ENCODE measurements around the gene SMIM1. TPM values are rescaled to one million over a fixed set of nuclear protein-coding genes. Genes with fewer than 3 reads are reported as not detected.

SMIM1 gene
- total and polyA plus RNA-seq, 9 of the 15 experiments (the other 6 are each of a cell fraction or from before 2014, with no cell fraction given) = 2.3 to 125 (median 24.3) TPM

- no TSS peak for BruUV-seq (replicated peaks)
- Histone ChIP-seq H4K20me1 (replicated peaks; ENCODE audit: control insufficient read depth, insufficient read depth, low read length) (no peaks in the 10 kb centered on the region; the same call in 1 of the 2 replicates), H3K9me1 (ENCODE audit: control insufficient read depth, insufficient read depth, low read length) (peaks cover 5% of the 10 kb centered on the region), H3K4me3 (no peak overlapping the region), H3K4me1 (replicated peaks in 1 of 2; ENCODE audit: control insufficient read depth in 2 of 2, insufficient read depth in 2 of 2, low read length in 2 of 2) (peaks cover 0 to 46% of the 10 kb centered on the region in 2 experiments; a peak in 2 of 5 replicates), H3K36me3 (ENCODE audit: control insufficient read depth, insufficient read depth, low read length) (peaks cover 47% of the 10 kb centered on the region; the same call in 2 of the 3 replicates), H3K9ac (ENCODE audit: insufficient read depth in 1 of 2, low read depth in 2 of 2, low read length in 2 of 2) (no peak overlapping the region), H3K9me3 (replicated peaks; ENCODE audit: control insufficient read depth, insufficient read depth, low read depth, low read length) (no peaks in the 10 kb centered on the region), H3K27me3 (ENCODE audit: control insufficient read depth in 2 of 2, insufficient read depth in 2 of 2, low read length in 2 of 2) (peaks cover 0 to 9% of the 10 kb centered on the region in 2 experiments; a peak in 2 of 5 replicates), H2AFZ (ENCODE audit: low read depth, low read length) (no peak overlapping the region), H3K4me2 (ENCODE audit: insufficient read depth, low read length) (no peak overlapping the region), H3K27ac (ENCODE audit: extremely low read depth, low read depth, low read length) (no peak overlapping the region), H3K79me2 (ENCODE audit: control insufficient read depth, insufficient read depth, low read length) (no peaks in the 10 kb centered on the region)
- intact Hi-C loops (cut with micrococcal nuclease) (no loop called here), in situ Hi-C loops (cut with MboI) (no loop called here)
- FAIRE-seq (no peak), DNase-seq (ENCODE audit: extremely low read depth in 1 of 4, low spot score in 3 of 4) (no peak), ATAC-seq (no peak)
- WGBS (ENCODE audit: insufficient coverage, low coverage, missing lambda C conversion rate) = 83% methylated on average over 12 of the region's 12 CpGs
- POLR2A ChIA-PET = interaction anchor here (0.7 to 1.6 kb wide), 5 partner anchors 8 to 58 kb away, joined by 3 to 5 read pairs (median 3); no protein-coding TSS in a partner anchor
- CTCF ChIA-PET (ENCODE audit: low intra/inter-chr PET ratio) = no interaction called here
- TF ChIP-seq ZNF592 (IDR thresholded peaks at IDR 0.05) (no peak), KLF13 (tag; IDR thresholded peaks at IDR 0.05; ENCODE audit: borderline replicate concordance, low read depth) (no peak), FOXJ2 (tag; IDR thresholded peaks at IDR 0.05) (no peak), GATAD2B (IDR thresholded peaks at IDR 0.05; ENCODE audit: borderline replicate concordance) (no peak), ZNF639 (CRISPR knock-in tag; conservative IDR thresholded peaks at IDR 0.05 in 1 of 2, IDR thresholded peaks at IDR 0.05 in 1 of 2) (no peak), GTF2F1 (IDR thresholded peaks at IDR 0.05; ENCODE audit: low read depth, low read length) (no peak), CHD1 (IDR thresholded peaks at IDR 0.05; ENCODE audit: low read length) (no peak), ZMIZ1 (IDR thresholded peaks at IDR 0.05; ENCODE audit: low read depth in 2 of 2, low read length in 2 of 2) (no peak), ZNF584 (CRISPR knock-in tag; IDR thresholded peaks at IDR 0.05; ENCODE audit: low read depth) (no peak), ZNF589 (CRISPR knock-in tag; IDR thresholded peaks at IDR 0.05; ENCODE audit: low read depth) (no peak), ZFPM2 (CRISPR knock-in tag; IDR thresholded peaks at IDR 0.05) (no peak), IRF2 (CRISPR knock-in tag; IDR thresholded peaks at IDR 0.05) (no peak)
These were observed 37.4 kb upstream of the SMIM1 start for GRCh38 chr1:3735027-3735681.
